Measurements from ENCODE around the gene INPP5D.
"Not testable (repeated sequence)": the region's sequence is repeated elsewhere in the genome, so short reads cannot be mapped to it uniquely, and the experiment has no call there.

Gene INPP5D

DNA sequence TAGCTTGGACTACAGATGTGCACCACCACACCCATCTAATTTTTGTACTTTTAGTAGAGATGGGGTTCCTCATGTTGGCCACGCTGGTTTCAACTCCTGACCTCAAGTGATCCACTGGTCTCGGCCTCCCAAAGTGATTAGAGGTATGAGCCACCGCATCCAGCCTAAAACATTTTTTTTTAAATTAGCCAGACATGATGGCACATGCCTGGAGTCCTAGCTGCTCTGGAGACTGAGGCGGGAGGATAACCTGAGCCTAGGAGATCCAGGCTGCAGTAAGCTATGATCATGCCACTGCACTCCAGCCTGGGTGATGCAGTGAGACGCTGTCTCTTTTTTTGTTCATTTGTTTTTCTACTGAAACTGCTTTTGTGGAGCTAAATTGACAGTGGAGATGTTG, 126.7 kb downstream of the INPP5D start:
- no peak for DNase-seq

DNA sequence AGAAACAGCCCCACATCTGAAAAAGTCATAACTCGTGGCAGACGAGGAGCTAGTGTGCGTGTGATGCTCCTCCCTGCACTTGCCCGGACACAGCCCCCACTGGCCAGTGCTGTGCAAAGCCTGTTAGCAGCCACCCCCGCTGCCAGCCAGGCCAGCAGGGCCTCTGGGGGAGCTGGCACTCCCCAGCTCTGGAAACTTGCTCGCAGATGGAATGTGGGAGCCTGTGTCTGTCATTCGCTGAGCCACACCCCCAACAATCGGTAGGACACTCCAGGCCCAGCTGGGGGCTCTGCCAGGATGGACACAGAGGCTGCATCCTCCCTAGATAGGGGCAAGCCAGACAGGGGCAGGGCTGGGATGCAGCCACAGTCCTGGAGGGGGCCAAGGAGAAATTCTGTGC, 128.9 kb downstream of the INPP5D start:
- DNase-seq, result no peak

DNA sequence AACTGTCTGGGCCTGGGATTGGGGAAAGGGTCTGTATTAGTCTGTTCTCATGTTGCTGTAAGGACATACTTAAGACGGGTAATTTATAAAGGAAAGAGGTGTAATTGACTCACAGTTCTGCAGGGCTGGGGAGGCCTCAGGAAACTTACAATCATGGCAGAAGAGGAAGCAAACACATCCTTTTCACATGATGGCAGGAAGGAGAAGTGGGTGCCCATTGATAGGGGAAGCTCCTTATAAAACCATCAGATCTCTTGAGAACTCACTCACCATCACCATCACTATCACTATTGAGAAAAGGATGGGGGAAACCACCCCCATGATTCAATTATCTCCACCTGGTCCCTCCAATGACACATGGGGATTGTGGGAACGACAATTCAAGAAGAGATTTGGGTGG, 130.9 kb downstream of the INPP5D start:
- not testable (repeated sequence) for DNase-seq

DNA sequence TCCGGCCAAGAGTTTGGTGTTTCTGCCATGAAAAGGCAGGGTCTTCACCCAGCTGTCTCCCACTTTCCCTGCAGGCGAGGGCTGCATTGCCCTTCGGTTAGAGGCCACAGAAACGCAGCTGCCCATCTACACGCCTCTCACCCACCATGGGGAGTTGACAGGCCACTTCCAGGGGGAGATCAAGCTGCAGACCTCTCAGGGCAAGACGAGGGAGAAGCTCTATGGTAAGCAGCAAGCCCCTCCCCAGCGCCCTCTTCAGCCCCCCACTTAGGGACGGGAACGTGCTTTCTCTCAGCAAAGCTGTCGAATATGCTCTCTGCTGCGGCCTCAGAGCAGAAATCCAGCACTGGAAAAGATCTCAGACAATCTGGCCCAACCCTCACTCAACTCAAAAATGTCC, 133.6 kb downstream of the INPP5D start:
- no peak for DNase-seq

DNA sequence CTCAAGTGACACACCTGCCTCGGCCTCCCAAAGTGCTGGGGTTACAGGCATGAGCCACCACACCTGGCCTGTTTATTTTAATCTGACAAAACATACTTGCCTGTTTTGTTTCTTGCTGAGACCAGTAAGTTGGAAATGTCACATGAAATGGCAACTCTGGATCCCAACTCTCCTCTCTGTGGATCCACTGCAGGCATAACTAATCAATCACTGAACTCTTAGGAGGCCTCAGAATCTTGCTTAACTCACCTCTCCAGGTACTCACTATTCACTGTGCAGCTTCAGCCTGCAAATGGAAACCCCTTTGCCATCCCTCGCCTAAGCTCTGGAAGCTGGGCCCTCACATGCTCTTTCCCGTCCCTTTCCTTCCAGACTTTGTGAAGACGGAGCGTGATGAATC, 134.9 kb downstream of the INPP5D start:
- no peak for DNase-seq

DNA sequence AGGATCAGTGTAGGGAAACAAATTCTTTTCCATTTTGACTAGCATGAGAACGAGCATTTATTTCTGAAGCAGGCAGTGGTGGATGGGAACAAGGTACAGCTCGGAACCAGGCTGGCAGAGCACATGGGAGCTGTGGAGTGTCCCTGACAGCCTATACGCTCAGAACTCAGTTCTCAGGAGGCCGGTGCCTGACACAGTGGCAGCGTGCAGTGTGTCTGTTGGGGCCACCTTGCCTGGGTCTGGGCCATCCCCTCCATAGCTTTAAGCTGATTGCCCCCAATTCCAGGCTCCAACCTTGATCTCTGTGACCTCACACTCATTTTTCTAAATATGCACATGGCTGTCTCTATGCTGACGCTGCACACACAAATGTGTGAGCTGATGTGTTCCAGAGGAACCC, 136.9 kb downstream of the INPP5D start:
- no peak for DNase-seq

DNA sequence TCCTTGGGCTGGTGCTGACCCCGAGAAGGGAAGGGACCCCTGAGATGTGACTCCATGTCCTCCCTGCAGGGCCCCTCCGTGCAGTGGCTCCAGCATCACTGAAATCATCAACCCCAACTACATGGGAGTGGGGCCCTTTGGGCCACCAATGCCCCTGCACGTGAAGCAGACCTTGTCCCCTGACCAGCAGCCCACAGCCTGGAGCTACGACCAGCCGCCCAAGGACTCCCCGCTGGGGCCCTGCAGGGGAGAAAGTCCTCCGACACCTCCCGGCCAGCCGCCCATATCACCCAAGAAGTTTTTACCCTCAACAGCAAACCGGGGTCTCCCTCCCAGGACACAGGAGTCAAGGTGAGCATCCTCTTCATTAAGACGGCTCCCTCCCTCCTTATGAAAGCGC, 137.9 kb downstream of the INPP5D start:
- DNase-seq, result no peak

DNA sequence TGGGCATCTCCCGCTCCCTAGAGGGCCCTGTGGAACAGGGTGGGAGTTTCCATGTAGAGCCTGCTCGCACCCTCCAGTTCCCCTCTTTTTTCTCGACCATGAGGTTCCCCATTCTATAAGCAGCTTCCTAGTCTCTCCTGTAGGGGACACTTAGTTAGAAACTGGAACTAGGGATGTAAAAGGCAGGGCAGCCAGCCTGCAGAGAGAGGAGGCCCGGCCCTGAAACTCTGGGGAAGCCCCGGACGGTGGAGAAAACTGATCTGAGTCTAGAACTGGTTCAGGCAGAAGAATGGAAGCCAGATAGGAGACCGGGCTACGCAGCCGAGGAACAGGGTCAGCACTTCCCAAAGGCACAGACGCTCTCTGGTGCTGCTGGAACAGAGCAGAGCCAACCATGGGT, 139.7 kb downstream of the INPP5D start:
- DNase-seq, result no peak

DNA sequence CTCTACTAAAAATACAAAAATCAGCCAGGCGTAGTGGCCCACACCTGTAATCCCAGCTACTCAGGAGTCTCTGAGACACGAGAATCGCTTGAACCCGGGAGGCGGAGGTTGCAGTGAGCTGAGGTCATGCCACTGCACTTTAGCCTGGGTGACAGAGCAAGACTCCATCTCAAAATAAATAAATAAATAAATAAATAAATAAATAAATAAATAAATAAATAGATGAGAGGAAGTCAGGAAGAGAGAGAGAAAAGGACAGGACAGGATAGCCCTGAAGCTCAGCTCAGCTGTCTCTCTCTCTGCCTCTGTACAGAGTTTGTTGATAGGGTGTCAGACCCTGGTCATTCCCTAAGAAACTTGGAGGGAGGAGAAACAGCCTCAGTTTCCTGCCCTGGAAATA, 140.6 kb downstream of the INPP5D start:
- DNase-seq, result not testable (repeated sequence)

DNA sequence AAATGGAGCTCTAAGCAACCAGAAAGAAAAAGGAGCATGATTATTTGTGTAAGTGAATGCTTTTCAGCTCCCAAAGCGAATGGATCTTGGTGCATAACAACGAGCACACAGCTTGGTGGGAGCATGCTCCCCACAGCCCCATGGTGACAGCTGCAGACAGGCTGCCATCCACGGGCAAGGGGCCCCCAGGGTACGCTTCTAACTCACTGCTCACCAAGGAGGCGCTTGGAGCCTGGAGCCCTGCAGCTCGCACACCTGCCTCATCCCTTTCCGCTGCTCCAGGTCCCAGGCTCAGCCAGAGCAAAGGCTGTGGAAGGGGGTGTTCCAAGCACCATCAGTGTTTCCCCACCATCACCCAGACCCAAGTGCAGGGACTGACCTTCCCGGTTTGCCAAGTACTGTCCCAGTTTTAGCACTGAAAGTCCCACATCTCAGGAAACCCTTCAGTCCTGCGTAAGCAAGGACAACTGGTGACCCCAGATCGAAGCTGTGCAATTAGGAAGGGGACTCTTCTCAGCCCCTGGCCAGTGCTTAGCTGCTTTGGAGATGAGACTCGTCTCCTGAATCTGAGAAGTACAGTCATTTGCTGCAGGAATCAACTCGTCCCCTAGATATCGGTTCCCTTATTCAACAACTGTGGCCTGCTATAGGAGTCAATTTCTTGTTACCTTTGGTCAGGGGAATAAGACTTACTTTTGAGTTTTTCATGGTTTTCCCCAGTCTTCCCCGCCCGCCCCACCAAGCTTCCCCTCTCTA, 141.3 kb downstream of the INPP5D start:
- DNase-seq, result no peak

DNA sequence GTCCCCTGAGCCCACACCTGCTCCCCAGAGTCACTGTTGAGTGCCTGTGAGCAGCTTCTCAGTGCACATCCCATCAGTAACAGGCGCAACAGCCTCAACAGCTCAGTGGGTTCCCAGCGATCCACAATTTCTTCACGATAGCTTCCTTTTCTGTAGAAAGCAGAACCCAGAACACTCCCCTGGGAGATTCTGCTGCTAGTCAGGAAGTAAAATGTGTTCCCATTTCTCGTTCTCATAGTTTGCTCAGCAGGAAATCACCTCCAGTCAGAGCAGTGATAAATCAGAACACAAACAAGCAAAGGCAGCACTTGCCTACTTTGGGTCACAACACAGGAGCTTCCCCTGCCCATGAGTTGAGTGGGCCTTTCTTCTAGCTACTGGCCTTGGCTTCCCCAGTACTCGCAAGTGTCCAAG, 142.4 kb downstream of the INPP5D start:
- DNase-seq, result no peak

DNA sequence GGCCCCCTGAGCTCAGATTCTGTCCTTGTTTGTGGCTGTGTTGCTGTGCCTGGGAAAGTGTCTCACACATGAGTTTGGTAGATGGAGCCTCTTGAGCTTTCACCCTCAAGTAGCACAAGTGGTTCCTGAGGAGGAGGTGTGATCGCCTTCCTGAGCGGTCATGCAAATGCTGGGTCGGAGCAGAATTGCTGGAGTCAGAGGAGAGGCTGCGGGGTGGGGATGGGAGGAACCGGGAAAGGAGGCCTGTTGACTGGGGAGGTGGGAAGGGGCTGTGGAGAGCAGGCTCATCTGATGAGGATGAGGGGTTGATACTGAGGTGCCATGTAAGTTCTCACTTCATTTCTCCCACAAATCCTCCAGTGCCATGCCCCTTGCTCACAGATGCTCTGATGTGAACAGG, 142.9 kb downstream of the INPP5D start:
- no peak for DNase-seq

DNA sequence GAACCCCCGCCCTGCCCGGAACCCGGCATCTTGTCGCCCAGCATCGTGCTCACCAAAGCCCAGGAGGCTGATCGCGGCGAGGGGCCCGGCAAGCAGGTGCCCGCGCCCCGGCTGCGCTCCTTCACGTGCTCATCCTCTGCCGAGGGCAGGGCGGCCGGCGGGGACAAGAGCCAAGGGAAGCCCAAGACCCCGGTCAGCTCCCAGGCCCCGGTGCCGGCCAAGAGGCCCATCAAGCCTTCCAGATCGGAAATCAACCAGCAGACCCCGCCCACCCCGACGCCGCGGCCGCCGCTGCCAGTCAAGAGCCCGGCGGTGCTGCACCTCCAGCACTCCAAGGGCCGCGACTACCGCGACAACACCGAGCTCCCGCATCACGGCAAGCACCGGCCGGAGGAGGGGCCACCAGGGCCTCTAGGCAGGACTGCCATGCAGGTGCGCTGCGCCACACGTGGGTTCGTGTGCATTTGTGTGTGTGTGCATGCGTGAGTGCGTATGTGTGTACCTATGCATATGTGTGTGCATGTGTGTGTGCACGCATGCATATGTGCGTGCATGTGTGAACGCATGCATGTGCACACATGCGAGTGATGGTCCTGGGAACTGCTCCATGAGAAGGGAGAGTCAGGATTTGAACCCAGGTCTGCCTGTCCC, 144.3 kb downstream of the INPP5D start:
- no peak for DNase-seq

DNA sequence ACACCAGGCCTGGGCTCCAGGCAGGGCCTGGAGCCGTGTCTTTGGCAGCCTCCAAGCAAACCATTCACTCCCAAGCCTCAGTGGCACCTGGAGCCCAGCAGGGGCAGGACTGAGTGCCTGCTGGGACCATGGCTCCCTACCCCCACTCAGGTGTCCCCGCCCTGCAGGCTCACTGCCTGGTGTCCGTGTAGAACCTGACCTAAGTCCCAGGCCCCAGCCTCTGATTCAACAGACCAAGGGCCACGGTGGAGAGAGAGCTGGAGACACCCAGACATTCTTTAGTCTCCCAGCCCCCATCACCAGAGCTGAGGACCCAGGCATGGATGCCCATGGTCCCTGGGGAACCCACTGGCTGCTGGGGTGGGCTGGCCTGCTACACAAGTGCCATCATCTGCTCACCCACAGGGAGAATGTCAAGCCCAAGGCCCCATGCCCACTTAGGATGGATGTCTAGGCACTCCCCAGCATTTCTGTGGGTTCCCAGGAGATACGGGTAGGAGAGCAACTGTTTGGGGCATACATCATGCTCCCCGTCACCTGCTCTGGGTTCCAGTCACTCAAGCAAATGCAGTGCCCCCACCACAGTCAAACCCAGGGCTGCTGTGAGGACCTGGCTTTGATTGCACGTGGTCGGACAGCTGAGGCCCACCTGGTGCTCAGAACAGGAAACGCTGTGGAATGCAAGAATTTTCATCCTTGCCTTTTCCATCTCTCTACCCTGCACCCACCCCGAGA, 148.4 kb downstream of the INPP5D start:
- DNase-seq, result no peak

DNA sequence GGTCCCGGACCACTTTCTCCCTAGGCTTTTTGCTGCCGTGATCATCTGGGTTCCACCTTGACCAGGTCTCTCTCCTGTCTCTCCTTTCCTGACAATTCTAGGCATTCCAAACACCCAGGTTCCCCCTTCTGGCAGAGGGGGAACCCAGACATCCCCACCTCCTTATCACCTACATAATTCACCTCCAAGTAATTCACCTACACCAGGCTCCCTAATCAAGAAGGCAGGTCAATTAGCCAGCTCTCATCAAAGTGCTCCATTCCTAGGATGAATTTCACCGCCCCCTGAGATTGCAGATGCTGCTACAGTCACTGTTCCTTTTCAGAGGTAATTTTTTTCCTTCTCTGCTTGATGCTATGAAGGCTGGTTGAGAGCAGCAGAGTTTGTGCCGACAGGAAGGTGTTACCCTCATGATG, 149.0 kb downstream of the INPP5D start:
- no peak for DNase-seq

DNA sequence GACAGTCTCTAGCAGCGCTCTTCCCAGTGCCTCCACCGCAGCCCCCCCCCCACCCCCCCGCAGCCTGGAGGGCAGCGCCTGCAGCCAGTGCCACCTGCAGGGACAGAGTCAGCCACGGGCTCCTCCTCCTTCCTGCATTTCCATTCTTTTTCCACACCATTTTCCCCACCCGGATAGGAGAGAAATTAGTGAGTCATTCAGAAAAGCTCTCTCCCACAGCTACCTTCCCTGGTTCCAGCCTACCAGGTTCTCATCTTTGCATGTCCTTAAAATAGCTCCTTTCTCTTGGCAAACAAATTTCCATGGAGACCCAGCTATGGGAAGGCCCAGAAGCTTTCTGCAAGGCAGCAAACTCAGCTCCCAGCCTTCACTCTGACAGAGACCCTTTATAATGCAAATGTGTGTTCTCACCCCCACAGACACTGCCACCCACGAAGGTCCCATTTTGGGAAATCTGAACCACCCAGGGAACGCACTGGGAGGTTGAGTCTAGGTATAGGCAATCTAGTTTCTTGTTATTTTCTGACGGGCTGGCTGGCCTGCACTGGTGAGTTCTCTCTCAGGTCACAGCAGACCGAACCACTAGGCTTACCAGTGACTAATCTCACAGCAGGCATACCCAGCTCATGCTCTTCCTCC, 149.5 kb downstream of the INPP5D start:
- DNase-seq, result no peak

DNA sequence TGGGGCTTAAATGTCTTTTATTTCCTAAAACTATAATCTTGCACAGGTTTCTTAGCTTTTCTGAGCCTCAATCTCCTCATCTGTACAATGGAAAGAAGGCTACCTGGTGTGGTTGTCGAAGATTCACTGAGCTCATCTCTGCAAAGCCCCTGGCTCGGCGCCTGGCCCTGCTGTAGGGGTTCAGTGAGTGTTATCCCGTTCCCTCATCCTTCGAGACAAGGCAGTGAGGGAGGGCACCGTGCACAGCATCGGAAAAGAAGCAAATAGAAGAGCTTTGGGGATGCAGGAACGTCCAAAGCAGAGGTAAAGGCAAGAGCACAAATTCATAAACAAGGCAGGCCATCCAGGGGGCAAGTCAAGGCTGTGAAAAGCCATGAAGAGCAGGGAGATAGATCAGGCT, 150.1 kb downstream of the INPP5D start:
- DNase-seq, result no peak

DNA sequence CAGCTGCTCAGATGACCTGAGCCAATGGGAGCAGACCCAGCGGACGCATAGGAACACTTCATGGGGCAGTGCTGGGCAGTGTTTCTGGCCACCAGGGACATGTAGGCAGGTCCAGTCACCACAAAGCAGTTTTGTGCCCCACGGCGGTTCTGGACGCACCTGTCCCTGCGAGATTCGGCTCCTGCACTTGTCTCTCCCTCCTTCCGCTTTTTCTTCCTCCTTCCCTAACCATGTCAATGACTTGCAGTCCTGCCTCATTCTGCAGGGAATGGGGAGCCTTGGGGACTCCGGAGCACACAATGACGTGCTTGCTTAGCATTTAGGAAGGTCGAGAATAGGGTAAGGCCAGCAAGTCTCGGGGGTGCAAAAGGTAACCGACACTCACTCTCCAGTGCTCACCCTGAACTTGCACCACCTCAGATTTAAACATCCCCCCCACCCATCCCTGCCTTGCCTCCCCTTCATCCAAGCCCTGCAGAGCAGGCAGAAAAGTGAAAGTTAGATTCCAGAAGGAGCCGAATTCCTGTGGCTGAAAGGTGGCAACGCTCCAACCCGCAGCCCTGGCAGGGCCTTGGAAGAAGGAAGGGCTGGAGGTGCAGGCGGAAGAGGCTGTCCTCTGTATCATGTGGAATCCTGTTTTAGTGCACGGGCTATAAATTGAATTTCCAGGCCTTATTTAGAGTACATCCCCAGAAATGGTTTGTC, 150.9 kb downstream of the INPP5D start:
- no peak for DNase-seq

DNA sequence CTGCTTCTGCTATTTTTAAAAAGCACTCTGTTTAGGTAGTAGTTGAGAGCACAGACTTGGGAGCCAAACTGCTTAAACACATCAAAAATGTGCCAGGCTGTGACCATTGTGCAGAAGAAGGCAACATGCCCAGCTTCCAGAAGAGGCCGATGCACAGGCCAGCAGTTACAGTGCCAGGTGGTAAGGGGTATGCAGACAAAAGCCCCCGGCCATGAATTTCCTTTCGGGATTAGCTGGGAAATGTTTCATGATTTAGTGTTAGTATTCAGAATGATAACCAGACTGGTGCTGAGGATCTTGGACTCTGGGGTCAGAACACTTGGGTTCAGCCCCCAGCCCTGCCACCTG, 151.4 kb downstream of the INPP5D start:
- no peak for DNase-seq

DNA sequence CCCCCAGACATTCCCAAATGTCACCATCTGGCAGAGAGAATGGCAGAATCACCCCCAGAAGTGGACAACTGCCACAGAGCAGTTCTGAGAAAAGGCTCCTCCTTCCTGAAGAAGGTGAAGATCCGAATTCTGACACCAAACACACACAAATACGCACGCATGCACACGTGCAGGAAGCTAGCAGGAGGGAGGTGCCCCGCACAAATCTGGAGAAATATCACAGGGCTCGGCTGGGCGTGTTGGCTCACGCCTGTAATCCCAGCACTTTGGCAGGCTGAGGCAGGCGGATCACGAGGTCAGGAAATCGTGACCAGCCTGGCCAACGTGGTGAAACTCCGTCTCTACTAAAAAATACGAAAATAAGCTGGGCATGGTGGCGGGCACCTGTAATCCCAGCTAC, 152.9 kb downstream of the INPP5D start:
- DNase-seq, result no peak

DNA sequence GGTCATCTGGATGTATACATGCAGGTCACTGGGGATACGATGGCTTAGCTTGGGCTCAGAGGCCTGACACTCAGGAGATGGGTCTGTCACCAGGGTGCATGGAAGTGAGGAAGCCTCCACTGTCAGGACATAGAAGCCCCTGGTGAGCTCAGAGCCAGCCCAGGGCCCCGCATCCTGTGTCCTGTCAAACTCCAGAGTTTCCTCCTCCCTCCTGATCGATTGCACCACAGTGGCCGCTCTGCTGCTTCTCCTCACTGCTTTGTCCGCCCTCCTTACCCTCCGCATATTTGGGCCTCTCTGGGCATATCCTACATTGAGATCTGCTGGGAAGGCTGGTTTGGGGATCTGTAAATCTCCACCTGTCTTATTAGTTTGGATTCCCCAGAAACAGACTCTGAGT, 153.8 kb downstream of the INPP5D start:
- DNase-seq, result no peak

DNA sequence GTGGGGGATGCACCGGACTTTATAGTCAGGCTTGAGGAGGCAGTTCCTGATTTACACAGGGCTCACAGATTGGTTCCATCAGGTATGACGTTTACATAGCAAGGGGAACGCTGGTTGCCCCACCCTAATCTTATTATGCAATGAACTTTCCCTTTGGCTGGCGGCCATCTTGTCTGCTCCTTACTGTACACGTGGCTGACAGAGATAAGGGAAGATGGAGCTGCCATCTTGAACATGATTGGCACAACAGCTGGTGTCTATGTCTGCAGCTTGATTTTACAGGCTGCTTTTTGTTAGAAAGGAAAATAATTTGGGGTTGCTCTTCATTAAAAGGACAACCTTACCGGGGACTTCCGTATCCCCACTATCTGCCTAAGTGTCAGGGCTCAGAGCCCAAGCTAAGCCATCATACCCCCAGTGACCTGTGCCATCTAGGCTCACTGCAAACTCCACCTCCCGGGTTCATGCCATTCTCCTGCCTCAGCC, 157.8 kb downstream of the INPP5D start:
- no peak for DNase-seq

DNA sequence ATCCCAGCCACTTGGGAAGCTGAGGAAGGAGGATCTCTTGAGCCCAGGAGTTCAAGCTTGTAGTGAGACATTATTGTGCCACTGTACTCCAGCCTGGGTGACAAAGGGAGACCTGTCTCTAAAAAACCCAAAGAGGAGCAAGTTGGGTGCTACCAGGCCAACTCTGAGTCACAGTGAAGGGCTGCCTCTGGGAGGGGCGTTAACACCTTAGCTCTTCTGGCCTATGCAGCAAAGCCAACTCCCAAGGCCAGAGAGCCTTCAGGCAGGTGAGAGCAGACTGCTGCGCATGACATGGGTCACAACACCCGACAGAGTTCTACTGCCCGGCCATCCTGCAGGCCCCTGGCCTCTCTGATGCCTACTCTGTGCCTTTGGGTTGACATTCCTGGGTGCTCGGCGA, 158.7 kb downstream of the INPP5D start:
- no peak for DNase-seq
